Measurements from ENCODE around the gene FAM107B.

GRCh38 chr10:14654821-14655382 lies 119.8 kb downstream of the FAM107B start:
- TF ChIP-seq CTCF (IDR thresholded peaks at IDR 0.05; ENCODE audit: poor library complexity): no peak
- TF ChIP-seq EZH2phosphoT487 (IDR thresholded peaks at IDR 0.05; ENCODE audit: low read depth, severe bottlenecking, unreplicated experiment): no peak
- TF ChIP-seq EZH2 (IDR thresholded peaks at IDR 0.05; ENCODE audit: borderline replicate concordance): no peak

Measured in hepatocyte (in vitro differentiated cells).